GM12874 (cell line): ENCODE data around the gene TSEN15.

Source experiments
- TF ChIP-seq, protein P1 (sequence below): IDR thresholded peaks from 2 replicates; pipeline ENCODE4 v1.5.1; 2011; ENCODE audit warnings: low read depth, mild to moderate bottlenecking, control low read depth, low read length, moderate library complexity; ENCODE audit not compliant: insufficient read depth

Gene TSEN15

DNA sequence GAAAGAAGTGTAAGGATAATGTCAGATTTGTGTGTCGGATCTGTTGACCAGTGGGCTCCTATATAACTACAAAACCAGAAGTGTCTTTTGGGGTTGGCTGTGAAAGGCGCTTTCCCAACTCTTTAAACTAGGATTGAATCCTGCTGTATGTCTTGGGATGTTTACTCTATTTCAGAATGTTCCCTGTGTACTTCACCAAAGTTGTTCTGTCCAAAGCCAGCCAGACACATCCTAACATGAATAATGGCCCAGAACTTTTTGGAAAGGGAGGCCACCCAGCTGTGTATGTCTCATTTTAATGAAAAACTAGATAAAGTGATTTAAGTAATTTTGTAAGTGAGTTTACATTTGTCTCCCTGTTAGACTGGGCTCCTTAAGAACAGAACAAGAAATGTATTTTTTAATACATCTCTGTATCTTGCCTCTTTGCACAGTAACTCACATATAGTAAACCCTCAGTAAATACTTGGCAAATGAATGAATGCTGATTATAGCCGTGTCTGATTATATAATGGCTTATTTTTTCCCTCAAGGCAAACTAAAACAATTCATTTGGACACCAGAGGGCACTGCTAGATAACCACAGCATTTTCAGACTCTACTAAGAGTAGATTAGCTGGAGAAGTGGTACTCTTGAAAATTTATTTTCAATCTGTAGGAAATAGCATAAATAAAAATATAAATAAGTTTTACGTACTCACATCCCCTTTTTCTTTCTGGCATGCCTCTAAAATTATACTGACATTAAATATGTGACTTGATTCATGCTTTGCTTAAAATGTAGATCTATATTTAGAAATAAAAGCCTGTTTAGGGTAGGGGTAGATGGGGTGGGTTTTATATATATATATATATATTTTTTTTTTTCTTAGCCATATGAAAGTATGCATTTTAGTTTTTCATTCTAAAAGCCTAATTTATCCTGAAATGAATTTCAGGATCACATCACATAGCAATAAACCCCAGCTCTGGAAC lies 23.8 kb downstream of the TSEN15 start:
- TF ChIP-seq, protein P1, sequence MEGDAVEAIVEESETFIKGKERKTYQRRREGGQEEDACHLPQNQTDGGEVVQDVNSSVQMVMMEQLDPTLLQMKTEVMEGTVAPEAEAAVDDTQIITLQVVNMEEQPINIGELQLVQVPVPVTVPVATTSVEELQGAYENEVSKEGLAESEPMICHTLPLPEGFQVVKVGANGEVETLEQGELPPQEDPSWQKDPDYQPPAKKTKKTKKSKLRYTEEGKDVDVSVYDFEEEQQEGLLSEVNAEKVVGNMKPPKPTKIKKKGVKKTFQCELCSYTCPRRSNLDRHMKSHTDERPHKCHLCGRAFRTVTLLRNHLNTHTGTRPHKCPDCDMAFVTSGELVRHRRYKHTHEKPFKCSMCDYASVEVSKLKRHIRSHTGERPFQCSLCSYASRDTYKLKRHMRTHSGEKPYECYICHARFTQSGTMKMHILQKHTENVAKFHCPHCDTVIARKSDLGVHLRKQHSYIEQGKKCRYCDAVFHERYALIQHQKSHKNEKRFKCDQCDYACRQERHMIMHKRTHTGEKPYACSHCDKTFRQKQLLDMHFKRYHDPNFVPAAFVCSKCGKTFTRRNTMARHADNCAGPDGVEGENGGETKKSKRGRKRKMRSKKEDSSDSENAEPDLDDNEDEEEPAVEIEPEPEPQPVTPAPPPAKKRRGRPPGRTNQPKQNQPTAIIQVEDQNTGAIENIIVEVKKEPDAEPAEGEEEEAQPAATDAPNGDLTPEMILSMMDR, result peak; percentile 27; the same call in 1 of the 2 replicates

DNA sequence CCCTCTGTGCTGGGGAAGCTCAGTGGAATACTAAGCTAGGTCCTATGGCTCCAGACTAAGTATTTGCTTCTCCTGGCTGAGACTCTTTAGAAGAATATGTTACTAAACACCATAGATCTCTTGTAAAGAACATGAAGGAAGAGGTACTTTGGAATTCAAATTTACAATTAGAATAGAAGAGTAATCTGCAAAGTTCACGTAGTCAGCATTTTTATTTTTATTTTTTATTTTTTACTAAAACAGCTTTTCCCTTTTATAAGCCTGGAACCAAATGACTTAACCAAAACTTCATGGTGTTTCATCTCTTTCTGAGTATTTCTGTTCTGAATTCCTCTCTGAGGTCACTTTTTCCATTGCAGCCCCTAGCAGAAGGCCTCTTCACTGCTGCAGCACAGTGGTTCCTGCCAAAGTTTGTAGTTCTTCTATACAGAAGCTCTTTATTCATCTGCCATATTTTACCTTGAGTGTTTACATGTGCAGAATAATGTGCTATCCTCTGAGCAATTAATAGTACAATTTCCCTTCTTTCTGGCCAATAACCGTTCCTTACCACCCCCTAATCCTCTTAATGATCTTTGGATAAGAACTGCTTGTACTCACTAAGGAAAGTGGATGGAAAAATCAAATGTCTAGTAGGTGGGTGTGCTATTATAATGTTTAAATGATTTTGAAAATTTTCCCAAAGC lies 27.2 kb downstream of the TSEN15 start:
- TF ChIP-seq, protein P1, result no peak

DNA sequence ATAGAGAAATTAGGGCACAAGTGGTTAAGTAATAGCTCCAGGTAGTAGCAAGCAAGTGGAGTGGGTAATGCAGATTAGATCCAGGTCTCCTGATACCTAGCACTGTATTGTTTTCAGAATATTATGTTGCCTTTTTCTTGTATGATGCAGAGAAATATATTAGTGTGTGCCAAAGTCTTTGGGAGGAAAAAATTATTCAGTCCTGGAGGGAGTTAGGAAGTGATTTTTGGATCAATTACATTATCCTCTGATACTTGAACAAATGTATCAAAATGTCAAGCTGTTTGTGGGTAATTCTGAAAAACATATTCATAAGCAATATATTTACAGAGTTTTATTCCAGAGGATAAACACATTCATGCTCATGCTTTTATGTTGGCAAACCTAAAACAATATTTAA lies 28.8 kb downstream of the TSEN15 start:
- TF ChIP-seq, protein P1, result no peak

DNA sequence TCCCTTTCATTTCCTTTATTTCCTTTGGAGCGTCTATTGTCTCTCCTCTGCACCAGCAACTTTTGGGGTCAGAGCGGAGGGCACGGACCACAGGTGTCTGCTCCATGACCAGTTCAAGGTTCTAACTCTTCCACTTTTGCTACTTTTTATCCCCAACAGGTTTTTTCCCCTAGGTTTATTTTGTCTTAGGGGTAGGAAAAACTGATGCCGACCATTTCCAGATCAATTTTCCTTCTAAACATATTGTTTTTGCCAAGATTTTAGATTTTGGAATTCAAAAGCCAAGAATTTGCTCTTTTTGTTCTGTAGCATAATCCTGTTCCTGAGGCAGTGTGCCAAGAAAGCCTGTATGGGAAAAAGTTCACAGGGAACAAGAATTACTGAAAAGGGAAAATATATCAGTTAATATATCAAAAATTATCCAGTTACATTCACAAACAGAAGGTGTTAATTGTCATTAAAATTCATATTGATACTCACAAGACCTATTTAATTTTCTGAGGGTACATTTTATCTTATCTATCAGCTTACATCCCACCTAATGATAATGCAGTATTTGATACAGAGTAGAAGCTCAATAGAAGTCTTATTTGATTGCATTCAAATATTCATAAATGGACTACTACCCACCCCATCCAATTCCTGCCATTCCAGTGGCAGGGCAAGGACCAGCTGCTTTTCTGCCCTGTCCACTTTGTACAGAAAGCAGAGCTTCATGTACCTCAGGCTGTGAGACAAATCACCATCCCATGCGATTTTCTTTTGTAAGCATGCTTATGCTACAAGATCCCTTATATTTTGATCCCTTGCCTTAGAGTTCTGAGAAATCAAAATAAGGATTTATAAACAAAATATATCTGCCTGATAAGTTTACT lies 31.2 kb downstream of the TSEN15 start:
- TF ChIP-seq, protein P1, result no peak

DNA sequence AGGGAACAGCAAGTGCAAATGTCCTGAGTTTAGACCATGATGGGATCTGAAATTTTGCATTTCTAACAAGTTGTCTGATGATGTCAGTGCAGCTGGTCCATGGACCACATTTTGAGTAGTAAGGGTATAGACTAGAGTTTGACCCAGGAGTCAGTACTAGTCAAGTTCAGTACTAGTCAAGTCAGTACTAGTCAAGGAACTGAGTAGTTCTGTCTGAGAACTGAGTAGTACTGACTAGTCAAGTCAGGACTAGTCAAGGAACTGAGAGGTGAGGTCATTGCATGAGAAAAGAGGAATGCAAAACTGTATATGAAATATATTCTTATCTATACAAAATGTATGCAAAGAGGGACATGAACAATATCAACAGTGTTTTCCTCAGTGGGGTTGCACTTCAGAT lies 34.1 kb downstream of the TSEN15 start:
- TF ChIP-seq, protein P1, result no peak

DNA sequence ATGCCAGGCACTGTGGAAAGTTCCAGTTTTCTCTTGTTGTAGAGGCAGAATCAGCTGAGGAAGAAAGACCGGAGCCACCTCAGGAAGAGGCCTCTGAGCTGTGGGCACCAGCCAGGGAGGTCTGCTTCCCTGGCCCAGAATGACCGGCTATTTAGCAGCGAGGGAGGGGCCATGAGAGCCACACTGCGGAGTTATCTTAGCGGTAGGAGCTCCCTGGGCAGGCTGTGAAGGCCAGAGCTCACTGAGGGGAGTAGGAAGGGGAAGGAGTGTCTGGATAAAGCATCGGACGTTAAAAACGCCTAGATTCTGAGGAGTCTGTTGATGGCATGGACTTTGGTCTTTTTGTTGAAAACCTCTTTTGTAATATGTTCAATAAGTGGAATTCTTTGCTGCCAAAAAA lies 36.5 kb downstream of the TSEN15 start:
- TF ChIP-seq, protein P1, result no peak

DNA sequence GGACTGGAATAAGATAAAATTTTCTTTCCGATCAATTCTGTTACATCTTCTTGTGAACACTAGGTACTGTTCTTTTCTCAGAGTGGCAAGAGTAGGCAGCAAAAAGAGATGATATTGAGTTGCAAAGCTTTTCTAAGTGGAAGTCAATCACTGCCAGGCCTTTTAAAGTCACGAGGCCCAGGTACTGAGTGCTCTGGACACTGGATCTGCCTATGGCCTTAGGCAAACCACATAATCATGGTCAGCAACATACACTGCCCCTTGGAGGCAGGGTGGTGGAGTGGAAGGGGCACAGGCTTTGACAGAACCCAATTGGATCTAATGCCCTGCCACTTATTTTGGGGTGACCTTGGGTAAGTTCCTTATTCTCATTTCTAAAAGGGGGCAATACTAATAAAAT lies 41.5 kb downstream of the TSEN15 start:
- TF ChIP-seq, protein P1, result no peak
